Measurements from ENCODE around the gene WDR53.
A peak's percentile ranks its signal among the peaks of the same experiment; 100 is the strongest.
"Not testable (repeated sequence)": the region's sequence is repeated elsewhere in the genome, so short reads cannot be mapped to it uniquely, and the experiment has no call there.

The WDR53 gene

GRCh38 chr3:196568246-196569002, at the start of gene WDR53, which contains the start of gene FBXO45:
WDR53 (minus strand) TSS chr3:196568554; CDS start chr3:196561475, 7,079 bp downstream.
FBXO45 (plus strand) TSS chr3:196568660; CDS start chr3:196568985, 325 bp downstream.
- peak within 1 kb of the TSS; percentile 94 for H3K4me3 ChIP-seq (ENCODE audit: low read length)
- H3K9ac ChIP-seq (ENCODE audit: low read length) = peak within 1 kb of the TSS; percentile 91
- DNase-seq (ENCODE audit: low read depth) = peak; percentile 99
- H3K4me1 ChIP-seq (ENCODE audit: control insufficient read depth, insufficient read depth, low read length) = peaks cover 9% of the 10 kb centered on the region
- no peaks in the 10 kb centered on the region for H3K9me3 ChIP-seq (ENCODE audit: control insufficient read depth, low read length)
- H3K36me3 ChIP-seq (ENCODE audit: control insufficient read depth, insufficient read depth, low read length, severe bottlenecking) = no peaks in the 10 kb centered on the region
- H3K27me3 ChIP-seq (replicated peaks; ENCODE audit: control insufficient read depth, insufficient read depth, low read length) = no peaks in the 10 kb centered on the region

GRCh38 chr3:196617256-196617655, 48.9 kb upstream of the WDR53 start:
- H3K4me1 ChIP-seq (ENCODE audit: control insufficient read depth, insufficient read depth, low read length) = no peaks in the 10 kb centered on the region
- peaks cover 3% of the 10 kb centered on the region for H3K27me3 ChIP-seq (replicated peaks; ENCODE audit: control insufficient read depth, insufficient read depth, low read length)
- no peak overlapping the region for H3K4me3 ChIP-seq (ENCODE audit: low read length)
- no peak for DNase-seq (ENCODE audit: low read depth)
- no peak overlapping the region for H3K9ac ChIP-seq (ENCODE audit: low read length)
- no peaks in the 10 kb centered on the region for H3K9me3 ChIP-seq (ENCODE audit: control insufficient read depth, low read length)
- H3K36me3 ChIP-seq (ENCODE audit: control insufficient read depth, insufficient read depth, low read length, severe bottlenecking) = no peaks in the 10 kb centered on the region

GRCh38 chr3:196615234-196615633, 46.9 kb upstream of the WDR53 start:
- H3K4me3 ChIP-seq (ENCODE audit: low read length); H3K36me3 ChIP-seq (ENCODE audit: control insufficient read depth, insufficient read depth, low read length, severe bottlenecking); H3K9ac ChIP-seq (ENCODE audit: low read length); DNase-seq (ENCODE audit: low read depth); H3K27me3 ChIP-seq (replicated peaks; ENCODE audit: control insufficient read depth, insufficient read depth, low read length); H3K4me1 ChIP-seq (ENCODE audit: control insufficient read depth, insufficient read depth, low read length); H3K9me3 ChIP-seq (ENCODE audit: control insufficient read depth, low read length): not testable (repeated sequence)

GRCh38 chr3:196611761-196612483, 43.6 kb upstream of the WDR53 start:
- Histone ChIP-seq H3K4me1 (ENCODE audit: control insufficient read depth, insufficient read depth, low read length) (no peaks in the 10 kb centered on the region), H3K9ac (ENCODE audit: low read length) (no peak overlapping the region), H3K27me3 (replicated peaks; ENCODE audit: control insufficient read depth, insufficient read depth, low read length) (peaks cover 3% of the 10 kb centered on the region), H3K9me3 (ENCODE audit: control insufficient read depth, low read length) (peaks cover 6% of the 10 kb centered on the region), H3K4me3 (ENCODE audit: low read length) (no peak overlapping the region), H3K36me3 (ENCODE audit: control insufficient read depth, insufficient read depth, low read length, severe bottlenecking) (no peaks in the 10 kb centered on the region)
- no peak for DNase-seq (ENCODE audit: low read depth)

- no peak for DNase-seq (ENCODE audit: low read depth)
- H3K36me3 ChIP-seq (ENCODE audit: control insufficient read depth, insufficient read depth, low read length, severe bottlenecking) = no peaks in the 10 kb centered on the region
- no peak overlapping the region for H3K4me3 ChIP-seq (ENCODE audit: low read length)
- H3K9me3 ChIP-seq (ENCODE audit: control insufficient read depth, low read length) = peaks cover 6% of the 10 kb centered on the region
- H3K4me1 ChIP-seq (ENCODE audit: control insufficient read depth, insufficient read depth, low read length) = no peaks in the 10 kb centered on the region
- no peak overlapping the region for H3K9ac ChIP-seq (ENCODE audit: low read length)
- H3K27me3 ChIP-seq (replicated peaks; ENCODE audit: control insufficient read depth, insufficient read depth, low read length) = peaks cover 6% of the 10 kb centered on the region
Observed at GRCh38 chr3:196609805-196610515, 41.6 kb upstream of the WDR53 start.

GRCh38 chr3:196609343-196609775, 41.0 kb upstream of the WDR53 start:
- Histone ChIP-seq H3K27me3 (replicated peaks; ENCODE audit: control insufficient read depth, insufficient read depth, low read length) (peaks cover 6% of the 10 kb centered on the region), H3K36me3 (ENCODE audit: control insufficient read depth, insufficient read depth, low read length, severe bottlenecking) (no peaks in the 10 kb centered on the region), H3K9ac (ENCODE audit: low read length) (no peak overlapping the region), H3K9me3 (ENCODE audit: control insufficient read depth, low read length) (peaks cover 6% of the 10 kb centered on the region), H3K4me1 (ENCODE audit: control insufficient read depth, insufficient read depth, low read length) (no peaks in the 10 kb centered on the region), H3K4me3 (ENCODE audit: low read length) (no peak overlapping the region)
- DNase-seq (ENCODE audit: low read depth) = peak; percentile 93

- DNase-seq (ENCODE audit: low read depth) = no peak
- H3K9me3 ChIP-seq (ENCODE audit: control insufficient read depth, low read length) = peaks cover 6% of the 10 kb centered on the region
- H3K4me3 ChIP-seq (ENCODE audit: low read length) = no peak overlapping the region
Observed at GRCh38 chr3:196608693-196609092, 40.3 kb upstream of the WDR53 start.

GRCh38 chr3:196604548-196604947, 36.2 kb upstream of the WDR53 start:
- Histone ChIP-seq H3K4me1 (ENCODE audit: control insufficient read depth, insufficient read depth, low read length) (no peaks in the 10 kb centered on the region), H3K9ac (ENCODE audit: low read length) (no peak overlapping the region), H3K4me3 (ENCODE audit: low read length) (no peak overlapping the region), H3K27me3 (replicated peaks; ENCODE audit: control insufficient read depth, insufficient read depth, low read length) (peaks cover 6% of the 10 kb centered on the region), H3K9me3 (ENCODE audit: control insufficient read depth, low read length) (peaks cover 6% of the 10 kb centered on the region), H3K36me3 (ENCODE audit: control insufficient read depth, insufficient read depth, low read length, severe bottlenecking) (no peaks in the 10 kb centered on the region)
- no peak for DNase-seq (ENCODE audit: low read depth)

More at GRCh38 chr3:196608693-196609092, 40.3 kb upstream of the WDR53 start:
- Histone ChIP-seq H3K4me1 (ENCODE audit: control insufficient read depth, insufficient read depth, low read length) (no peaks in the 10 kb centered on the region), H3K36me3 (ENCODE audit: control insufficient read depth, insufficient read depth, low read length, severe bottlenecking) (no peaks in the 10 kb centered on the region), H3K9ac (ENCODE audit: low read length) (no peak overlapping the region), H3K27me3 (replicated peaks; ENCODE audit: control insufficient read depth, insufficient read depth, low read length) (peaks cover 6% of the 10 kb centered on the region)

GRCh38 chr3:196603683-196604082, 35.3 kb upstream of the WDR53 start:
- H3K27me3 ChIP-seq (replicated peaks; ENCODE audit: control insufficient read depth, insufficient read depth, low read length) = peaks cover 6% of the 10 kb centered on the region
- no peak for DNase-seq (ENCODE audit: low read depth)
- peaks cover 5% of the 10 kb centered on the region for H3K9me3 ChIP-seq (ENCODE audit: control insufficient read depth, low read length)
- H3K36me3 ChIP-seq (ENCODE audit: control insufficient read depth, insufficient read depth, low read length, severe bottlenecking) = no peaks in the 10 kb centered on the region
- no peaks in the 10 kb centered on the region for H3K4me1 ChIP-seq (ENCODE audit: control insufficient read depth, insufficient read depth, low read length)
- H3K9ac ChIP-seq (ENCODE audit: low read length) = no peak overlapping the region
- H3K4me3 ChIP-seq (ENCODE audit: low read length) = no peak overlapping the region

GRCh38 chr3:196602673-196603072, 34.3 kb upstream of the WDR53 start:
- Histone ChIP-seq H3K9me3 (ENCODE audit: control insufficient read depth, low read length) (no peaks in the 10 kb centered on the region), H3K36me3 (ENCODE audit: control insufficient read depth, insufficient read depth, low read length, severe bottlenecking) (no peaks in the 10 kb centered on the region), H3K27me3 (replicated peaks; ENCODE audit: control insufficient read depth, insufficient read depth, low read length) (peaks cover 10% of the 10 kb centered on the region), H3K4me3 (ENCODE audit: low read length) (no peak overlapping the region), H3K9ac (ENCODE audit: low read length) (no peak overlapping the region), H3K4me1 (ENCODE audit: control insufficient read depth, insufficient read depth, low read length) (no peaks in the 10 kb centered on the region)
- DNase-seq (ENCODE audit: low read depth) = no peak

- peaks cover 29% of the 10 kb centered on the region for H3K27me3 ChIP-seq (replicated peaks; ENCODE audit: control insufficient read depth, insufficient read depth, low read length)
- no peak for DNase-seq (ENCODE audit: low read depth)
Observed at GRCh38 chr3:196600359-196600758, 32.0 kb upstream of the WDR53 start.

More at GRCh38 chr3:196600359-196600758, 32.0 kb upstream of the WDR53 start:
- Histone ChIP-seq H3K4me3 (ENCODE audit: low read length) (no peak overlapping the region), H3K9ac (ENCODE audit: low read length) (no peak overlapping the region), H3K9me3 (ENCODE audit: control insufficient read depth, low read length) (no peaks in the 10 kb centered on the region), H3K4me1 (ENCODE audit: control insufficient read depth, insufficient read depth, low read length) (no peaks in the 10 kb centered on the region), H3K36me3 (ENCODE audit: control insufficient read depth, insufficient read depth, low read length, severe bottlenecking) (no peaks in the 10 kb centered on the region)
